GM19438 (cell line): ENCODE data around the gene FOSB.
A peak's percentile ranks its signal among the peaks of the same experiment; 100 is the strongest.

Experiments used
- ATAC-seq: cut with Tn5 transposase; IDR thresholded peaks from one replicate; pipeline ENCODE4 v1.9.1; 2021; ENCODE audit warnings: low read depth; ENCODE audit not compliant: unreplicated experiment

The FOSB gene

GRCh38 chr19:45517238-45517637 is 49.4 kb downstream of the FOSB start:
- no peak for ATAC-seq

GRCh38 chr19:45517641-45518468 is 50.1 kb downstream of the FOSB start:
- no peak for ATAC-seq

GRCh38 chr19:45518469-45518826 is 50.7 kb downstream of the FOSB start:
- ATAC-seq = no peak

GRCh38 chr19:45522010-45522941 is 54.5 kb downstream of the FOSB start:
- ATAC-seq = no peak

- ATAC-seq = peak; percentile 73
Observed at GRCh38 chr19:45523642-45524256, 56.0 kb downstream of the FOSB start.

- no peak for ATAC-seq
Observed at GRCh38 chr19:45524575-45525129, 56.9 kb downstream of the FOSB start.
